HT1080 (cell line): ENCODE data around the gene SLC35B1. TPM values are rescaled to one million over a fixed set of nuclear protein-coding genes. Genes with fewer than 3 reads are reported as not detected.
"Not testable (repeated sequence)": the region's sequence is repeated elsewhere in the genome, so short reads cannot be mapped to it uniquely, and the experiment has no call there.

Source experiments
- DNase-seq: peaks from one replicate; pipeline ENCODE4 v3.0.0-alpha.2; 2015; ENCODE audit warnings: low read depth
- total RNA-seq: library from RNA; depleted of rRNA; stranded (reverse); fragments of >200 nt; shearing (Covaris generic); gene quantifications from 2 replicates; pipeline ENCODE4 v1.2.3, GENCODE V29; 2014; rRNA removed

SLC35B1 gene
- total RNA-seq, 1 experiment from 2014 or later = 77.1 TPM

DNA sequence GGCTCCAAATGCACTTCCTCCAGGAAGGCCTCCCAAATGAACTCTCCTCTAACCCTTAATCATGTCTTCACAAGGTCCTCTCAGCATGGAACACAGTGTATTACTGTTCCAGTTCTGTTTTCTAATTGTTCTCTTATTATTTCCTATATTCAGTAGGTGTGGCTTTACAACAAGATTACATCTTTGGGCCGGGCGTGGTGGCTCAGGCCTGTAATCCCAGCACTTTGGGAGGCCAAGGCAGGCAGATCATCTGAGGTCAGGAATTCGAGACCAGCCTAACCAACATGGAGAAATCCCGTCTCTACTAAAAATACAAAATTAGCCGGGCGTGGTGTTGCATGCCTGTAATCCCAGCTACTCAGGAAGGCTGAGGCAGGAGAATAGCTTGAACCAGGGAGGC, 34.1 kb downstream of the SLC35B1 start:
- not testable (repeated sequence) for DNase-seq

DNA sequence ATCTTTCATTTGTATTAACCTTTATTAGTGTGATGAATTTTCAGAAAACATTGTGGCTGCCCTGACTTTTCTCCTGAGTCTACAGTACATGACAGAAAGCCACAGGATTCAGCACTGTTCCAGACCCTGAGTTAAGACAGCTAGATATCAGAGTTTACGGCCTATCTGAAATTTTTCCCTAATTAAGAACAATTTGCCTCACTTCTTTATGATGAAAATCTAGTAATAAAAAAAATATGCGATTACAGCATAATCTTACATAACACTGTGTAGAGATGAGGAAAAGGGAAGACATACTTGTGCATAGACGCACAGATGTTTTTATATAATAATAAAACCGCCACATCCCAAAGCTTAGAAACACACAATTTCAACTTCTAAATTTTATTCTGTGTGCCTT, 37.1 kb downstream of the SLC35B1 start:
- DNase-seq = no peak

DNA sequence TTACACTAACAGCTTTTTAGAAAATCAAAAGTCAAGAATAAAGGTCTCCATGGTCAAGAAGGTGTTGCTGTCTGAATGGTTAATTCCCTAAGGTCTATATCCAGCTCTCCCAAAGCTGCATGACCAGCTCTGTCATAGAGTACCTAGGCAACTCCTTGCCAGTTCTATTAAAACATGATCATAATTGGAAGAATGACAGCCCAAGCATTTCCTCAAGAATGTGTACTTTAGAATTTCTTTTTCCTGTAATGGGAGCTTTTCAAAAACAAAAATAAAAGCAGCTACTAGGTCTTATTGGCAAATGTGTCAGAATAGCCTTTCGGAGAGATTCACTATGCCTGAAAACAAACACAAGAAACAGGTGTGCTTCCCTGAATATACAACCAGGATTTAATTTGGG, 37.8 kb downstream of the SLC35B1 start:
- DNase-seq = no peak

DNA sequence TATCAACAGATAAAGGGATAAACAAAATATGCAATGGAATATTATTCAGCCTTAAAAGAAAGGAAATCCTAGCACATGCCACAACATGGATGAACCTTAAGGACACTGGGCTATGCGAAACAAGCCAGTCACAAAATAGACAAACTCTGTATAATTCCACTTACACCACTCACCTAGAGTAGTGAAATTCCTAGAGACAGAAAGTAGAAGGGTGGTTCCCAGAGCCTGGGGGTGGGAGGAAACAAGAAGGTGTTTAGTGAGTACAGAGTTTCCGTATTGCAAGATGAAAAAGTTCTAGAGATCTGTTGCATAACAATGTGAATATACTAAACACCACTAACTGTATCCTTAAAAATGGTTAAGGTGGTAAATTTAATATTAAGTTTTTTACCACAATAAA, 39.9 kb downstream of the SLC35B1 start:
- no peak for DNase-seq

DNA sequence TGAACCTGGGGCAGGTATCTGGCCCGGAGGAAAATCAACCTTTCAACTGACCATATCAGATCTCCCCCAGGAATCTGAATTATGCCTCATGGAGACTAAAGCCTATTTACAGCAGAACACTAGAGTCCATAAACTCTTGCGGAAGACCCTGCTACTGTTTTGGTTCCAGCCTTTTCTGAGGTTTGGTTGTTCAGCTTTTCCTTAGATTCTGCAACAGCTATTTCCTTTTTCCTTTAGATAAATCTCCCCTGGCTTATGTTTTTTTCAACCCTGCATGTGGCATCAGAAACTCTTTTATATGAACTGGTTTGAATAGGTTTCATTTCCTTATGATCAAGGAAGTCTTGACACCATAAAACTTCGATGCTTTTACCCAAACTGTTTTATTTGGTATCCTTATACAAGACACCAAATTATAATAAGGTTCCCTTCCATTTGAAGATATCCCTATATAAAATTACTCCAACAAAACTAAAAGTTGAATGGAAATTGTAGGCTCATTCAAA, 43.0 kb downstream of the SLC35B1 start:
- DNase-seq = no peak

DNA sequence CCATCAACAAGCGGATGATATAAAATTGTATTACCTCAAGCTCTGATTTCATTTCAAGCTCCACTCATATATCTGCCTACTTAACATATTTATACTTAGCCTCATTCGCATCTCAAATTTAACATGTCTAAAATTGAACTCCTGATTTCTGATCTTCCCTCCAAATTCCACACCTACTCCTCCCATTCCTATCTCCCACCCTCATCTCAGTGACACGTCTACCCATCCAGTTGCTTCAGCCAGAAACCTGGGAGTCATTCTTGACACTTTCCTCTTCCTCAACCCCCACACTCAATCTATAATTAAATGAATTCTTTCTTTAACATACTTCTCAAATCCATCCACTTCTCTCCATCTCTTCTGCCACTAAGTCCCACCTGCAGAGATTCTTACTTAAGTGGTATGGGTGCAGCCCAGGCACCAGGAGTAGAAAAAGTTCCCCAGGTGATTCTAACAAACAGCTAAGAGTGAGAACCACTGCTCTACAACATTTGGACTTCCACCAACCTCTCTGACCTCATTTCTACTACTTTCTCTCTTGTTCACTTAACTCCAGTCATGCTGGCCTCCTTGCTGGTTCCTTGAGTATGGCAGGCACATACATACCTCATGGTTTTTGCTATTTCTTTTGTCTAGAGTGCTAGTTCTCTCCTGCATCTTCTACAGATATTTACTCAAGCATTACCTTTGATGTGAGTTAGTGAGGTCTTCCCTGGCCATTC, 47.9 kb downstream of the SLC35B1 start:
- DNase-seq = no peak

- no peak for DNase-seq
Observed at GRCh38 chr17:49656247-49656646, 51.5 kb downstream of the SLC35B1 start.

Other genes with a start within 250 kb of the SLC35B1 start
- gene NGFR, start 212.7 kb downstream of the SLC35B1 start, total RNA-seq = 6.3 and 9.2 TPM in 2 replicates
- 0.06 and 0.70 TPM in 2 replicates for gene NXPH3, start 132.1 kb downstream of the SLC35B1 start, total RNA-seq
- 56.2 and 63.8 TPM in 2 replicates for gene SPOP, start 29.9 kb downstream of the SLC35B1 start, total RNA-seq
- gene FAM117A, start 56.2 kb upstream of the SLC35B1 start, total RNA-seq = 3.3 and 5.4 TPM in 2 replicates
- 26.6 and 27.9 TPM in 2 replicates for gene KAT7, start 80.7 kb upstream of the SLC35B1 start, total RNA-seq
- gene TAC4, start 140.1 kb upstream of the SLC35B1 start, total RNA-seq = 0.20 TPM in 1 of 2 replicates, not detected in the other